ENCODE results near the gene DACT2. TPM values are rescaled to one million over a fixed set of nuclear protein-coding genes. Genes with fewer than 3 reads are reported as not detected.

DACT2 gene
- total and polyA plus RNA-seq, 2 of the 8 experiments (the other 6 are each of a cell fraction or from before 2014, with no cell fraction given), result 2.9 to 3.1 TPM

DNA sequence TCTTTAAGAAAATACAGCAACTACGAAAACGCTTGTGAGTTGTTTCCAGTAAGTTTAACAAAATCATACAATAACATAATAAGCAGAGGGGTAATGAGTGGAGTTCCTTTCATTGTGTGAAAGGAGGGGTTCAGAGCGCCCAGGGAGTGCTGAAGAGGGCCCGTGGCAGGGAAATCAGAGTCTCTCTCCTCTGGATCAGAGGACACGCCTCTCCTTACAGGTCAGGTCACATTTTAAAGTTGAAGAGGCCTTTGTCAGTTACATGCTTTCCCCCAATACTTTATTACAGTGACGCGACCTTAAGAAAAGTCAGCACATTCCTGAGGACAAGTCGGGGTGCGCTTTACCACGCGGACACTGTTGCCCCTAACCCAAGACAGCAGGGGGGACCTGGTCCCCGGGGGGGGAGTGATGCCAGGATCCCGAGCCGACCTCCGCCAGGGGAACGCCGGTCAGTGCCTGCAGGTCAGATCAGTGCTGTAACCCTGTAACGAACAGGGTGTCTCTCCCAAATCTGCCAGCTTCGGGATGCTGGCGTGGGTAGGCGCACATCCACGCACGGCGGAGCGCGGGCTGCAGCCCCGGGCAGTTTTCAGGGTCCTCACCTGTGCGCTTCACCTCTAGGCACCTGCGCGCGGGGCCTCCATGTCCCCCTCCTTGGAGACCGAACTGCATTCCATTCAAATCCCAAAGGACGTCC lies 848 bp downstream of the DACT2 start (continued):
- TF ChIP-seq CHD7 (IDR thresholded peaks at IDR 0.05; ENCODE audit: insufficient replicate concordance, low read length) (no peak), GABPA (IDR thresholded peaks at IDR 0.05; ENCODE audit: borderline replicate concordance, insufficient read depth, low read length) (no peak), CREB1 (IDR thresholded peaks at IDR 0.05) (no peak), SUZ12 (IDR thresholded peaks at IDR 0.05; ENCODE audit: low read length) (no peak; the same call in 1 of the 2 replicates), SAP30 (IDR thresholded peaks at IDR 0.05; ENCODE audit: insufficient read depth, insufficient replicate concordance, low read length) (no peak), TAF7 (optimal IDR thresholded peaks at IDR 0.05; ENCODE audit: borderline replicate concordance, low read depth, low read length) (no peak), TEAD4 (IDR thresholded peaks at IDR 0.05; ENCODE audit: low read depth, low read length) (no peak), ZNF274 (IDR thresholded peaks at IDR 0.05; ENCODE audit: borderline replicate concordance, extremely low read depth, low read length) (no peak), YY1 (IDR thresholded peaks at IDR 0.05; ENCODE audit: low read depth, low read length) (no peak)
- TF ChIP-seq, protein P1, sequence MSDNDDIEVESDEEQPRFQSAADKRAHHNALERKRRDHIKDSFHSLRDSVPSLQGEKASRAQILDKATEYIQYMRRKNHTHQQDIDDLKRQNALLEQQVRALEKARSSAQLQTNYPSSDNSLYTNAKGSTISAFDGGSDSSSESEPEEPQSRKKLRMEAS (IDR thresholded peaks at IDR 0.05), result no peak
